Neural cell (in vitro differentiated cells): ENCODE results near the gene DHX38. TPM values are rescaled to one million over a fixed set of nuclear protein-coding genes. Genes with fewer than 3 reads are reported as not detected.
"Not testable (repeated sequence)": the region's sequence is repeated elsewhere in the genome, so short reads cannot be mapped to it uniquely, and the experiment has no call there.

ENCODE experiments used
- H2AFZ ChIP-seq: fragments of 200-600, 300-800 bp; sonication (generic), shearing (Covaris generic); 2 replicates; pipeline ENCODE4 v1.6.0; 2014; ENCODE audit warnings: low read depth, mild to moderate bottlenecking, antibody characterized with exemption, low read length, moderate library complexity
- H3F3A ChIP-seq: fragments of 200-600 bp; shearing (Covaris generic); 2 replicates; pipeline ENCODE4 v1.6.1; 2016; ENCODE audit warnings: mild to moderate bottlenecking, moderate library complexity, mixed read lengths, antibody characterized with exemption, low read length; ENCODE audit not compliant: insufficient read depth, poor library complexity, severe bottlenecking
- H3K27ac ChIP-seq: fragments of 200-600, 300-800 bp; sonication (generic), shearing (Covaris generic); 2 replicates; pipeline ENCODE4 v1.5.1; 2014; ENCODE audit warnings: mild to moderate bottlenecking, low read length, moderate library complexity
- H3K27me3 ChIP-seq: fragments of 300-800, 200-600 bp; sonication (generic), shearing (Covaris generic); 2 replicates; pipeline ENCODE4 v1.6.0; 2014; ENCODE audit warnings: mild to moderate bottlenecking, low read depth, low read length, moderate library complexity; ENCODE audit not compliant: insufficient read depth
- H3K36me3 ChIP-seq: fragments of 300-800, 200-600 bp; sonication (generic), shearing (Covaris generic); 2 replicates; pipeline ENCODE4 v1.5.1; 2014; ENCODE audit warnings: mild to moderate bottlenecking, antibody characterized with exemption, low read length, moderate library complexity; ENCODE audit not compliant: insufficient read depth
- H3K4me2 ChIP-seq: fragments of 300-800, 200-600 bp; sonication (generic), shearing (Covaris generic); 2 replicates; pipeline ENCODE4 v1.6.0; 2014; ENCODE audit warnings: mild to moderate bottlenecking, low read length
- H3K4me3 ChIP-seq: fragments of 300-800, 200-600 bp; sonication (generic), shearing (Covaris generic); 2 replicates; pipeline ENCODE4 v1.5.1; 2014; ENCODE audit warnings: mild to moderate bottlenecking, low read length, moderate library complexity
- H3K79me2 ChIP-seq: fragments of 200-600 bp; shearing (Covaris generic); replicated peaks from 2 replicates; pipeline ENCODE4 v1.6.0; 2014; ENCODE audit warnings: mild to moderate bottlenecking, low read length, moderate library complexity; ENCODE audit not compliant: insufficient read depth
- H3K9ac ChIP-seq: fragments of 300-800, 200-600 bp; sonication (generic), shearing (Covaris generic); 2 replicates; pipeline ENCODE4 v1.6.1; 2016; ENCODE audit warnings: mild to moderate bottlenecking, low read length, mixed read lengths
- H3K9me2 ChIP-seq: fragments of 200-600 bp; shearing (Covaris generic); 2 replicates; pipeline ENCODE4 v1.6.1; 2016; ENCODE audit warnings: mild to moderate bottlenecking, low read length, mixed read lengths; ENCODE audit not compliant: insufficient read depth
- H3K9me3 ChIP-seq: fragments of 200-600, 300-800 bp; sonication (generic), shearing (Covaris generic); 2 replicates; pipeline ENCODE4 v1.6.1; 2016; ENCODE audit warnings: mild to moderate bottlenecking, mixed run types, low read length, moderate library complexity, mixed read lengths
- H4K20me1 ChIP-seq: fragments of 200-600 bp; shearing (Covaris generic); 2 replicates; pipeline ENCODE4 v1.6.1; 2016; ENCODE audit warnings: mild to moderate bottlenecking, mixed run types; ENCODE audit not compliant: insufficient read depth
- EP300 ChIP-seq: fragments of 450-650 bp; conservative IDR thresholded peaks from 2 replicates; pipeline ENCODE4 v1.6.1; 2014; ENCODE audit warnings: antibody characterized with exemption, mild to moderate bottlenecking, moderate library complexity; ENCODE audit not compliant: poor library complexity, severe bottlenecking
- EZH2 ChIP-seq: fragments of 200-600, 300-800 bp; shearing (Covaris generic), sonication (generic); IDR thresholded peaks from 2 replicates; pipeline ENCODE4 v1.6.1; 2014; ENCODE audit warnings: antibody characterized with exemption, low read length, borderline replicate concordance, mild to moderate bottlenecking; ENCODE audit not compliant: insufficient read depth, poor library complexity, severe bottlenecking
- MXI1 ChIP-seq: fragments of 450-650 bp; conservative IDR thresholded peaks from 2 replicates; pipeline ENCODE4 v1.6.1; 2014; ENCODE audit warnings: antibody characterized with exemption, mild to moderate bottlenecking; ENCODE audit not compliant: poor library complexity, severe bottlenecking
- POLR2AphosphoS5 ChIP-seq: IDR thresholded peaks from 2 replicates; pipeline ENCODE4 v1.6.1; 2012
- RAD21 ChIP-seq: fragments of 450-650 bp; conservative IDR thresholded peaks from 2 replicates; pipeline ENCODE4 v1.6.1; 2014; ENCODE audit warnings: antibody characterized with exemption, mild to moderate bottlenecking, moderate library complexity
- SMC3 ChIP-seq: fragments of 450-650 bp; conservative IDR thresholded peaks from 2 replicates; pipeline ENCODE4 v1.6.1; 2014; ENCODE audit warnings: antibody characterized with exemption, mild to moderate bottlenecking, moderate library complexity; ENCODE audit not compliant: poor library complexity
- TAF1 ChIP-seq: IDR thresholded peaks from 2 replicates; pipeline ENCODE4 v1.6.1; 2012; ENCODE audit warnings: low read depth
- polyA plus RNA-seq: library from polyadenylated mRNA; depleted of rRNA; stranded (reverse); fragments of >200 nt; gene quantifications from 2 replicates; pipeline ENCODE4 v1.2.3, GENCODE V29; 2014
- TF ChIP-seq, protein P1 (sequence below): IDR thresholded peaks from 2 replicates; pipeline ENCODE4 v1.6.1; 2012; ENCODE audit warnings: borderline replicate concordance
- TF ChIP-seq, protein P2 (sequence below): fragments of 450-650 bp; IDR thresholded peaks from 2 replicates; pipeline ENCODE4 v1.5.1; 2014; ENCODE audit warnings: antibody characterized with exemption, mild to moderate bottlenecking, moderate library complexity; ENCODE audit not compliant: poor library complexity, severe bottlenecking

Gene DHX38
- polyA plus RNA-seq, 1 donor from 2014 or later: 48.0 TPM

DNA sequence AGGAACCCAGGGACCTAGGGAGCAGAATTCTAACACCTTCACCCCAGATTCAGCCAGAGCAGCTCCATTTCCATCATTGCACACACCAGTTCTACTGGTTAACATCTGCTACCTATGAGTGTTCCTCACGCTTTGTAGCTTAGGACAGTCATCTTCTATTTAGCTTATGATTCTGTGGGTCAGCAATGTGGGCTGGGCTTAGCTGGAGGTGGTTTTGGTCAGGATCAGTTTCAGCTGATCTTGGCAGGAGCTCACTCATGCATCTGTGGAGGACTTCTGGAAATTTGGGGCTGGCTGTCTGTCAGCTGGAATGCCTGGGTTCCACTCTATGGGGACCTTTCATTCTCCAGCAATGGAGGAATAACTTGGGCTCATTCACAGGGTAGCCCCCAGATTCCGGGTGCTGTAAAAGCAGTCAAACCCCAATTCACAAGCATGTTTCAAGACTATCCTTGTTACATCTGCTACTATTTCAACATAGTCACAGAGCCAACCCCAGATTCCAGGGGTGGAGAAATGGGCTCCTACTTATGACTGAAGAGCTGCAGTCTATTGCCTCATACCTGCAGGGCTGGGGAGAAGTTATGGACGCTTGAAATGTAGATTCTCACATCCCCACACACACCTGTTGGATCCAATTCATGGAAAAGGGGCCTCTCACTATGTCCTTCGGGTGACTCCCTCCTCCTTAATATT lies 42.7 kb upstream of the DHX38 start:
- Histone ChIP-seq H3K36me3 (no peaks in the 10 kb centered on the region), H3K9ac (no peak overlapping the region), H3K4me3 (no peak overlapping the region), H3K4me2 (no peak overlapping the region), H3K9me3 (no peaks in the 10 kb centered on the region), H3F3A (no peaks in the 10 kb centered on the region), H3K9me2 (no peaks in the 10 kb centered on the region), H3K27me3 (no peaks in the 10 kb centered on the region), H3K27ac (no peak overlapping the region), H3K79me2 (no peaks in the 10 kb centered on the region), H2AFZ (no peak overlapping the region), H4K20me1 (no peaks in the 10 kb centered on the region)
- TF ChIP-seq RAD21 (no peak), POLR2AphosphoS5 (no peak), MXI1 (no peak), TAF1 (no peak), EP300 (no peak), SMC3 (no peak), EZH2 (no peak)
- TF ChIP-seq, protein P1, sequence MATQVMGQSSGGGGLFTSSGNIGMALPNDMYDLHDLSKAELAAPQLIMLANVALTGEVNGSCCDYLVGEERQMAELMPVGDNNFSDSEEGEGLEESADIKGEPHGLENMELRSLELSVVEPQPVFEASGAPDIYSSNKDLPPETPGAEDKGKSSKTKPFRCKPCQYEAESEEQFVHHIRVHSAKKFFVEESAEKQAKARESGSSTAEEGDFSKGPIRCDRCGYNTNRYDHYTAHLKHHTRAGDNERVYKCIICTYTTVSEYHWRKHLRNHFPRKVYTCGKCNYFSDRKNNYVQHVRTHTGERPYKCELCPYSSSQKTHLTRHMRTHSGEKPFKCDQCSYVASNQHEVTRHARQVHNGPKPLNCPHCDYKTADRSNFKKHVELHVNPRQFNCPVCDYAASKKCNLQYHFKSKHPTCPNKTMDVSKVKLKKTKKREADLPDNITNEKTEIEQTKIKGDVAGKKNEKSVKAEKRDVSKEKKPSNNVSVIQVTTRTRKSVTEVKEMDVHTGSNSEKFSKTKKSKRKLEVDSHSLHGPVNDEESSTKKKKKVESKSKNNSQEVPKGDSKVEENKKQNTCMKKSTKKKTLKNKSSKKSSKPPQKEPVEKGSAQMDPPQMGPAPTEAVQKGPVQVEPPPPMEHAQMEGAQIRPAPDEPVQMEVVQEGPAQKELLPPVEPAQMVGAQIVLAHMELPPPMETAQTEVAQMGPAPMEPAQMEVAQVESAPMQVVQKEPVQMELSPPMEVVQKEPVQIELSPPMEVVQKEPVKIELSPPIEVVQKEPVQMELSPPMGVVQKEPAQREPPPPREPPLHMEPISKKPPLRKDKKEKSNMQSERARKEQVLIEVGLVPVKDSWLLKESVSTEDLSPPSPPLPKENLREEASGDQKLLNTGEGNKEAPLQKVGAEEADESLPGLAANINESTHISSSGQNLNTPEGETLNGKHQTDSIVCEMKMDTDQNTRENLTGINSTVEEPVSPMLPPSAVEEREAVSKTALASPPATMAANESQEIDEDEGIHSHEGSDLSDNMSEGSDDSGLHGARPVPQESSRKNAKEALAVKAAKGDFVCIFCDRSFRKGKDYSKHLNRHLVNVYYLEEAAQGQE: no peak
- TF ChIP-seq, protein P2, sequence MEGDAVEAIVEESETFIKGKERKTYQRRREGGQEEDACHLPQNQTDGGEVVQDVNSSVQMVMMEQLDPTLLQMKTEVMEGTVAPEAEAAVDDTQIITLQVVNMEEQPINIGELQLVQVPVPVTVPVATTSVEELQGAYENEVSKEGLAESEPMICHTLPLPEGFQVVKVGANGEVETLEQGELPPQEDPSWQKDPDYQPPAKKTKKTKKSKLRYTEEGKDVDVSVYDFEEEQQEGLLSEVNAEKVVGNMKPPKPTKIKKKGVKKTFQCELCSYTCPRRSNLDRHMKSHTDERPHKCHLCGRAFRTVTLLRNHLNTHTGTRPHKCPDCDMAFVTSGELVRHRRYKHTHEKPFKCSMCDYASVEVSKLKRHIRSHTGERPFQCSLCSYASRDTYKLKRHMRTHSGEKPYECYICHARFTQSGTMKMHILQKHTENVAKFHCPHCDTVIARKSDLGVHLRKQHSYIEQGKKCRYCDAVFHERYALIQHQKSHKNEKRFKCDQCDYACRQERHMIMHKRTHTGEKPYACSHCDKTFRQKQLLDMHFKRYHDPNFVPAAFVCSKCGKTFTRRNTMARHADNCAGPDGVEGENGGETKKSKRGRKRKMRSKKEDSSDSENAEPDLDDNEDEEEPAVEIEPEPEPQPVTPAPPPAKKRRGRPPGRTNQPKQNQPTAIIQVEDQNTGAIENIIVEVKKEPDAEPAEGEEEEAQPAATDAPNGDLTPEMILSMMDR: no peak

DNA sequence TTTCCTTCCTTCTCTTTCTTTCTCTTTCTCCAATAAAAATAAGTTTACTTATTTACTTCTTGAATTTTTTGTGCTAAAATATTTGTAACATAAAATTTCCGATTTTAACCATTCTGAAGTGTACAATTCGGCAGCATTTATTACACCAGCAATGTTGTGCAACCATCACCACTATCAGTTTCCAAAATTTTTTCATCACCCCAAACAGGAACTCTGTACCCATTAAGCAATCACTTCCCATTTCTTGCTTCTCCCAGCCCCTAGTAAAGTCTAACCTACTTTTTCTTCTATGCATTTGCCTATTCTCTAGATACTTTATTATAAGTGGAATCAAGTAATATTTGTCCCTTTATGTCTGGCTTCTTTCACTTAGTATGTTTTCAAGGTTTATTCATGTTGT lies 41.8 kb upstream of the DHX38 start:
- H2AFZ ChIP-seq: no peak overlapping the region
- TF ChIP-seq EP300: no peak
- TF ChIP-seq, protein P2: no peak
- TF ChIP-seq TAF1: no peak
- TF ChIP-seq, protein P1: no peak
- TF ChIP-seq SMC3: no peak
- TF ChIP-seq POLR2AphosphoS5: no peak
- TF ChIP-seq MXI1: no peak
- TF ChIP-seq RAD21: no peak
- TF ChIP-seq EZH2: no peak
- H3F3A ChIP-seq: no peaks in the 10 kb centered on the region
- no peaks in the 10 kb centered on the region for H3K79me2 ChIP-seq
- no peak overlapping the region for H3K4me2 ChIP-seq
- no peaks in the 10 kb centered on the region for H4K20me1 ChIP-seq
- H3K9ac ChIP-seq: no peak overlapping the region
- no peaks in the 10 kb centered on the region for H3K9me2 ChIP-seq
- no peaks in the 10 kb centered on the region for H3K27me3 ChIP-seq
- no peak overlapping the region for H3K4me3 ChIP-seq
- no peaks in the 10 kb centered on the region for H3K9me3 ChIP-seq
- H3K36me3 ChIP-seq: no peaks in the 10 kb centered on the region
- H3K27ac ChIP-seq: no peak overlapping the region

DNA sequence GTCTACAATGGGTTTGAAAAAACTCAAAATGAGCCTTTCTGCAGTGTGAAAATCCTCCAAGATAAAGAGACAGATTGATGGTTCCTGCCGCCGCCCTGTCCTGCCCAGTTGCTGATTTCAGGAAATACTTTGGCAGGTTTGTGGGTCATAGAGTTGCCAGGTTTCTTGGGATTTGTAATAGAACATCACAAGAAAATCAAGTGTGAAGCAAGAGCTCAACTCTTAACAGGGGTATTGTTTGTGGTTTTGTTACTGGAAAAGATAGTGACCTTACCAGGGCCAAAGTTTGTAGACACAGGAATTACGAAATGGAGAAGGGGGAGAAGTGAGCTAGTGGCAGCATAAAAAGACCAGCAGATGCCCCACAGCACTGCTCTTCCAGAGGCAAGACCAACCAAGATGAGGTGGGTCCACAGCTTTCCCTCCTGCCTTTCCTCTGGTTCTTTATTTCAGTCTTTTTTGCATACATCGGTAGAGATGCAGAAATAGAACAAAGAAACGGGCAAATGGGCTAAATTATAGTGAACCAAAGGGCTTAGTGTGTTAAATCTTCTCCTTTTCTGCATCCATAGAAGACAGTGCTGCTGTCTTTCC lies 39.3 kb upstream of the DHX38 start, which contains the start of gene HP:
HP (plus strand) TSS at position 252 of the 594 bp plus-strand sequence; CDS start at position 400, 148 bp downstream.
- H3K4me3 ChIP-seq, H3K79me2 ChIP-seq, H3K27me3 ChIP-seq, H3K27ac ChIP-seq, H2AFZ ChIP-seq, H3K9ac ChIP-seq, H3K36me3 ChIP-seq, H3K9me2 ChIP-seq, H4K20me1 ChIP-seq, H3F3A ChIP-seq, H3K4me2 ChIP-seq, H3K9me3 ChIP-seq: not testable (repeated sequence)
